NOMO-1 treated with DMSO at 0.1 percent for 48 hours (cell line): ENCODE measurements around the gene OR10R2.

Experiments
- DNase-seq: peaks from one replicate; lab custom pipeline; 2025; ENCODE audit not compliant: unreplicated experiment; lab: John Stamatoyannopoulos, UW

Gene OR10R2

GRCh38 chr1:158521666-158522058 lies 49.6 kb downstream of the OR10R2 start:
- no peak for DNase-seq

DNA sequence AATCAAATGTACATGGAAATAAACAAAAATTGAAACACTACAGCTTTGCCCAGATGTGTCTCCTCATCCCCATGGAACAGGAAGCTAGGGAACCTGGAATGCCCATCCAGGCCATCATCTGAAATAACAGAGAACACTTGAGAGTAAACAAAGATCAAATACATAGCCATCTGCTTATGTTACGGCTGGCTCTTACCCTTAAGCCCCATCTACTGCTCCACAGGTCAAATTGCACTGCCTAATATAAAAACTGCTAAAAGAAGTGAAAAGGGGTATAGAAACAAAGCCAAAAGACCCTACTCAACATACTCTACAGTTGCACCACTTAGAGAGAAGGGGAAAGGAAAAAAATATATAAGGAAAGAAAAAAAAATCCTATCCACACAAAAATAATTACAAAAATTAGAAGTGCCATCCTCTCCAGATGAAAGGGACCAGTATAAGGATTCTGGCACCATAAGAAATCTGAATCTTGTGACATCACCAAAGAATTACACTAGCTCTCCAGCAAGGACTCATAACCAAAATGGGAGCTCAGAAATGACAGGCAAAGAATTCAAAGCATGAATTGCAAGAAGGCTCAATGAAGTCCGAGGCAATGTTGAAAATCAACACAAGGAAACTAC lies 55.3 kb downstream of the OR10R2 start:
- no peak for DNase-seq
